NCI-H748 (cell line): ENCODE measurements around the gene PRPF40A.
A peak's percentile ranks its signal among the peaks of the same experiment; 100 is the strongest.

Source experiments
- DNase-seq: peaks from one replicate; lab custom pipeline; 2025; ENCODE audit not compliant: unreplicated experiment; lab: John Stamatoyannopoulos, UW

Gene PRPF40A

DNA sequence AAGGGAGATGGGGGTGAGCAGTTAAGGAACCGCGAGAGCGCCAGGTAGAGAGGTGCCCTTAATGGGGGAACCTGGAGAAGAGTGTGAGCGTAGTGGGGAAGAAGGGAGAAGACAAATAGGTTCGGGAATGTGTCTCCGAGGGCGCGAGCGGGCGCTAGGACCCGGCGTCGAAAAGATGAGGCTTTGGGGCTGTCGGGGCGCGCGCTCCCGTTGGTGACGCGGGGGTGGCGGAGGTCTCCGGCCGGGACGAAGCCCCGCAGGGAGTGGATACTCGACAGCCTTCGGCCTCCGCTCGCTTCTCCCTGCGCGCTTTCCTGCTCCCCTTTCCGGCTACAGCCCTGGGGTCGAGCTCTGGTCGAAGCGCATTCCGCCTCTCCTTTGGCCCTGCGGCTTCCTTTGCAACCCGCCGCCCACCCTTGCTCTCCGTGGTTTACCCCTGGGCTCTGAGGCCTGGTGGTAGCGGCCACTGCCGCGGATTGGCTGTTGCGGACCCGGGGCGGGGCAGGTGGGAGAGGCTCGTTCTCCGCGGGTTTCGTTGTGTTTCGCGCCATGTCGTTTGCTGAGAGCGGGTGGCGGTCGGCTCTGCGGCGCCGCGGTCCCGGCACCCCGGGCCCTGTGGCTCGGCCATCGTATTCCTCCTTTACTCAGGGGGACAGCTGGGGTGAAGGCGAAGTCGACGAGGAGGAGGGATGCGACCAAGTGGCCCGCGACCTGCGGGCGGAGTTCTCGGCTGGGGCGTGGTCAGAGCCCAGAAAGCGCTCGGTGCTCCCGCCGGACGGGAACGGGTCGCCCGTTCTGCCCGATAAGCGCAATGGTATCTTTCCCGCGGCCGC is 1.0 kb upstream of the PRPF40A start, which contains the start of gene ARL6IP6:
ARL6IP6 (plus strand) TSS at position 545 of the 833 bp plus-strand sequence; CDS start at position 550, 5 bp downstream.
- peak; percentile 97 for DNase-seq

DNA sequence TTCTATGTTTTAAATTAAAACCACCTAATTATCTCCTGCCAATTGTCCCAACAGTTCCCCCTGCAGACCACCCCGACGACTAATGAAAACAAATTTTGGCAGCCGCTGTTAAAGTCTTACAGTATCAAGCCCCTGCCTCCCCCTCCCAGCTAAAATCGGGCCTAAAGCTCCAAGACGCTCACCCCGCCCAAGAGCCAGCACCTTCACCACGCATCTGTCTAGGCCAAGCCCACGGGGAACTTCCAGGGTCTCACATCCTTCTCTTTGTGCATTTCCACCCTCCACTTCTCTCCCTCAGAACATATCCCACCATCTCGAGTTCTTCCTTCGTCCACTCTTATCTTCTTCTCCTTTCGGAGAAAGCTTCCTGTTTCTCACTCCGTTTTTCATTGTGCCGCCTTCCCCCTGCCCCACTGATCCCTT is 445 bp downstream of the PRPF40A start:
- DNase-seq = peak; percentile 49

DNA sequence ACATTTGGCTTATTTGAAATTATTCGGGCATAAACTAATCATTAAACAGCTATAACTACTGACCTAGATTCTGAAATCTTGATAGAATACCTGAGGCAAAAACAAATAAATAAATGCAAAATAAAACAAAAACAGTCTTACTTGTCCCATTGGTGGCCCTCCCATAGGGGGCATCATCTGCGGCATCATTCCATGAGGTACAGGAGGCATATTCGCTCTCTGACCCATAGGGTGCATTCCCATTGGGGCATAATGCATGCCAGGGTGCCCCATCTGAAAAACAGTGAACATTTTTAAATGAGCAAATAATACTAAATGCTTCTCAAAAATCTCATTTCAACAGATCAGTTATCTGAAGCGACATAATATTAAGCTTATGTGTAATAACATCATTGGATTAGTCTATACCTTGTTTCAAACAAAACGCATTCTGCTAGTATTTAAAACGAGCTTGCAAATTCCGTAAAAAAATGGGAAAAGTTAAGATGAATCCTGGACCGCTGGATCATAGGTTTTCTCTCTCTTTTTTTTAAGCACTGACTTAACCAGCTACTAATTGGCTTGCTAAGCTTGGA is 1.3 kb downstream of the PRPF40A start:
- DNase-seq = peak; percentile 51

DNA sequence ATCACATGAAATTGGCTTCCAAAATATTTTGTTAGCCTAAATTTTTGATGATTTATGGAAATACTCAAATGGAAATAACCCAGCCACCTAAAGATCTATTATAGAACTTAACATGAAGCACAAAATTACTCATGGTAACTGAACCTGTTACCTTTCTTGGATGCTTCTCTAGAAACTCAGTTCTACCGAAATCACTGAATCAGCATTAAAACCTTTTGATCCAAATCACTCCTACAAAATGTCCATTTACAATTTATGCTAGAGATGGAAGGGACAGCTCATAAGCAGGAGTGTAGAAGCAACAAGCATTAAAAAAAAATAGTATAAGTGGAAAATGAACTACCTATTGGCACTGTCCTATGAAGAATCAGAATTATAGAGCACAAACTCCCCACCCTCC is 2.1 kb downstream of the PRPF40A start:
- DNase-seq = no peak

DNA sequence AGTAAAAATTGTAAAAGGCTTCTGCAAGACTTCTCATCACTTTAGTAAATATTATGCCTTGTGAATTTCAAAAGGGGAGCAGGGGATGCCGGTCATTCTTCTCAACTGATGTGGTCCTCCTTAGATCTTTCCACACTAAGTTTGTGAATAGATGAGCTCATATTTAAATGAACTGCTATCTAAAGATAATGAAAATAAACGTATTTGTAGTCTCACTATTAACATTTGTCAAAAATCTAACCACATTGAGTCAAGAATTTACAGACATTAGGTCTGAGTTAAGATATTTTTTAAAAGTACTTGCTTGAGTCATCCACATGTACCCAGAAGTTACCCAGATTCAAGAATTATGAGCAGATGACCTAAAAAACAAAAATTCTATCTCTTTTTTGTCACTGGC is 6.5 kb downstream of the PRPF40A start:
- no peak for DNase-seq

DNA sequence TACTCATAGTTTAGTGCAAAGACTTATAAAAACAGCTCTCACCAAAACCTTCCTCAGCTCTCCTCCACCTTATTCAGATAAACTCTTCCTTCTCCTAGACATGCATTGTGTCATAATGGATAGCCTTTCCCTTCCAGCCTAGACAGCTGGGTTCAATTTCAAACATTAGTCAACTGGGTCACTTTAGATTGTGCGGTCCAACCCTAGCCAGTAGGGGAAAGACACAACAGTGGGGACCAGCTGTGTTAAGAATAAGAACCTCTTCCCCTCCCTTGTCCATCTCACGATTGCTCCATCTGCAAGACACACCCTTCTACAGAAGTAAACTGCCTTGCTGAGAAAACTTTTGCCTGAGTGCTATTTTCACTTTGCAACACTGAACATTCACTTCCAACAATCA is 8.5 kb downstream of the PRPF40A start:
- no peak for DNase-seq

DNA sequence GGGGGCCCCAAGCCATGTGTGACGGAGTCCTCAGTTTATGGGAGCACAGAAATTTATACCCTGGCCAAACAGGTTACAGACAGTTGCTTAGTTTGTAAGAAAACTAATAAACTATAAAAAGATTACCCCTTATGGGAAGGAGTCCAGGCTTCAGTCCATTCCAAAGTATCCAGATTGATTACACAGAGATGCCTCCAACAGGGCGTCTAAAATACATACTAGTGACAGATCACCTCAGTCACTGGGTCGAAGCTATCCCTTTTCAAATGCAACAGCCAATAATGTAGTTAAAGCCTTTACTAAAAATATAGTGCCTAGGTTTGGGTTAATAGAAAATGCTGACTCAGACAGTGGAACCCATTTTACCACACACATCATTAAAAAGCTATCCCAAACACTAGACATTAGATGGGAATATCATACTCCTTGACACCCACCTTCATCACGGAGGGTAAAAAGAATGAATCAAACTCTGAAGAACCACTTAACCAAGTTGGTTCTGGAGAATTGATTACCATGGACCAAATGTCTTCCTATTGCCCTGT is 10.7 kb downstream of the PRPF40A start:
- DNase-seq = no peak

DNA sequence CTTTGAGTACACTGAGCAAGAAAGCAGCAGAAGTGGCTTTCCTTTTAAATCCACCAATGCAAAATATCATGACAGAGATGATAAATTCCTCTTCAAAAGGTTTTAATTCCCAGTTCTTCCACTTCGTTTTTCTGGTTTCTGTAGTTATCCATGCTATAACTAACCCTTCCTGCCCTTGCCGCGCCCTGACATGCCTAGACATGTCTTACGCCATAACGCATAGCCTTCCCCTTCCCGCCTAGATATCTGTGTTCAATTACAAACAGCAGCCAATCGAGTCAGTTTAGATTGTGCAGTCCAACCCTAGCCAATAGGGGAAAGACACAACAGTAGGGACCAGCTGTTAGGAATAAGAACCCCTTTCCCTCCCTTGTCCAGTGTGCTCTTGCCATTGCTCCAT is 16.1 kb downstream of the PRPF40A start:
- no peak for DNase-seq

DNA sequence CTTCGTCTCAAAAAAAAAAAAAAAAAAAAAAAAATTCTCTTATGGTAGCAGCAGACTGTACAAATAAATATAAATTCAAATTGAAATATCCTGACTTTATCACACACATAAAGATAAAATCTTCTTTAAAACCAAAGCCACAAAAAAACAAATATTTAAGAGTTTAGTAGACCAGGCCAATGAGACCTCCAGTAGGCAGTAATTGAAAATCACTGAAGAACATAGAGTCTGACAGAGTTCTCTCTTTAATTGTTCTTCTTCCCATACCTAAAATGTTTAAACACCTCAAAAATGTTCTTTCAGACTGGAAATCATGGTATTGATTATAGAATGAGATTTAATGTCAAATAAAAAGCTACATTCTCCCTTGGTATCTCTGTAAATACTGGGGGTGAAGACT is 20.8 kb downstream of the PRPF40A start:
- DNase-seq = no peak

DNA sequence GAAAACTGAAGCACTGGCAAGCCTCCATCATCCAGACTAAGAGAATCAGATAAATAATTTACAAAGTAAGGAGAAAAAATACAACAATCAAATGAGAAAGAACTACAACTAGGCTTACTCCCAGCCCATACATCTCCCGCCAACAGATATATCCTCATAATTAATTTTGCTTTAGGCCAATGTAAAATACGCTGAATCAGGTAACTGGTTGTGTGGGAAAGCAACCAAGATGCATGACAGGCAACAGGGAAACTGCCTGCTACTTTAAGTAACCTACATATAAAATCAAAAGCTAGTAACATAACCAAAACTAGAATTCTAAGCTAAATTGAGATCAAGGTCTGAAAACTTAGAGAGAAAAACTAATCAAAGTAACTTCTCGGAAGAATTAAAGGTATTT is 21.5 kb downstream of the PRPF40A start:
- no peak for DNase-seq

DNA sequence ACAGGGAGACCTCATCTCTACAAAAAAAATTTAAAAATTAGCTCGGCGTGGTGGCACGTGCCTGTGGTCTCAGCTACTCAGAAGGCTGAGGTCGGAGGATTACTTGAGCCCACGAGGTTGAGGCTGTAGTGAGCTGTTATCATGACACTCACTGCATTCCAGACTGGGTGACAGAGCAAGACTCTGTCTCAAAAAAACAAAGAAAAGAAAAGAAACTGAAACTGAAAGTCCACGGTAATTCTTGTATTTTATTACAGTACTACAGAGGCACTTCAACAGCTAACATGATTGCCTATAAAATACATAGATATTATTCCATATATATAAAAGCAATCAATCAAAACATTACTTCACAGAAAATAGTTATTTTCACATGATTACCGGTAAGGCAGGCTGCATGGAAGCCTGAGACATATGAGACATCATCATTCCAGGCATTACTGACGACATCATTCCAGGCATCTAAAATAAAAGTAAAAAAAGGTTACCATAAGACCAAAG is 23.1 kb downstream of the PRPF40A start:
- no peak for DNase-seq

DNA sequence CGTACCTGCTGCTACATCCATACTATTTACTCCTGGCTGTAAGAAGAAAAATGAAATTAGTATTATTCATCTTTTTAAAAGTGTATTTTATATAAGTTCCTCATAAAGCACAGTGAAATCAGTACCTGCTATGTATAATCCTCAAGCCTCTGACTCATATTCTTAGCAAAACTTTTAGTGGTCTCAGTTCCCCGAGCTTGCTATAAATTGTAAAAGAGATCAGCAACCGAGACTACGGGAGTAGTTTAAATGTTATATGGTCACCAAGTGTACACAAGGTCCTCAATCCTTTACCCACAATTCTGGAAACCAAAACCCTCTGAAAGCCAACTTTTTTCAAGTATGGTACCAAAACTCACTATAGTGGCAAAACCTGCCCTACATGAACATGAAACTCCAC is 24.2 kb downstream of the PRPF40A start:
- no peak for DNase-seq

DNA sequence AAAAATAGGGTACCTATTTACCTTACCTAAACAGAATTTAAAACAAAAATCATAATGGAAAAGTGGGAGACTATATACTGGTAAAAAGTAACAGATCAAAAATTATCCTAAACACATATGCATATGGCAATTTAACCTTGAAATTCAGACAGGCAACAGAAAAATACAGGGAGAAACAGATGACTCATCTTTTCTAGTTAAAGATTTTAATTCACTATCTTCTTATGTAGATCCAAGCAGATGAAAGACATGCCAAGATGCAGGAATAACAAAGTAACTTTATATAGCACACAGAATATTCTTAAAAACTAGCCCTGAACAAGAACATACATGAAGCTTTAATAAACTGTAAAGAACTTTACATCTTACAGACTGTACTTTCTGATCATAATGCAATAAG is 30.9 kb downstream of the PRPF40A start:
- no peak for DNase-seq

DNA sequence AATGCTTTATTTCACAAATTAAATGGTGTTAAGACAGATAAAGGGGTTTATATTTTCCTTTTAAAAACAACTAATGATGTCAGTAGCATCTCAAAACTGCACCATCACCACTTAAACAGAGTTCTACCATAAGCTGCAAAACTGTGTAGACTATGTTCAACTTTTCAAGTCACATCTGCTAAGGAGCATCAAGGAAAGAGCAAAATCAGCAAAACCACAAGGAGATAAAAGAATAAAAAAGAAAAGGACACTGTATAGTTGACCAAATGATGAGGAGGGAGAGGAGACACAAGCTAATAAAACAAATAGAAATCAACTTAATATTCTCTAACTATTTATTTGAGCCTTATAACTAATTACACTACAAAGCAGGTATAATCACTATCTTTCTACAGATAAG is 33.9 kb downstream of the PRPF40A start:
- DNase-seq = no peak

DNA sequence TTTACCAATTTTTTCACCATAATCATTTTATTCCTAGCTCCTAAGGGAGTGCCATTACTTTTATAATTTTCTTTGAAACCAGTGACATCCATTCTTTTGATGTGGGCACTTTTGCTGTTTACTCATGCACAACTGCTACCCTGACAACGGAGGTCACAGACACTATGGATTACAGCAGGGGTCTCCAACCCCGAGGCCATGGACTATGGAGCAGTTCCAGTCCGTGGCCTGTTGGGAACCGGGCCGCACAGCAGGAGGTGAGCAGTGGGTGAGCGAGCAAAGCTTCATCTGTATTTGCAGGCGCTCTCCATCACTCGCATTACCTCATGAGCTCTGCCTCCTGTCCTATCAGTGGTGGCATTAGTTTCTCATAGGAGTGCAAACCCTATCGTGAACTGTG is 34.6 kb downstream of the PRPF40A start:
- DNase-seq = no peak

DNA sequence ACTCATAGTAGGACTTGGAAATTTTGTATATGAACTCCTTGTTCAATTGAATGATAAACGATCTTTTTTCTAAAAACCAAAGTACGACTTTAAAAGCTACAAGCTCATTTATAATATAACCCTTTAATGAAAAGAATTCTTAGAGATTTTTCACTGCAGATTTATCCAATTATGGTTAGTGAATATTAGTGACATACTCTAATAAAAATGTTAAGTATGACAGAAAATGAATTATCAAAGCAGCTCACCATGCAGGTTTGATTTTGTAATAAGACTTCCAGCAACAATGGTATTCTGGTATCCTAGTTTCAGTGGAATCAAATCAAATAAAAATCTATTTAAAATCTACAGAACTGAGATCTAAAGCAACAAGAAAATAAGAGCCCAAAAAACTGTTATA is 38.5 kb downstream of the PRPF40A start:
- DNase-seq = no peak

DNA sequence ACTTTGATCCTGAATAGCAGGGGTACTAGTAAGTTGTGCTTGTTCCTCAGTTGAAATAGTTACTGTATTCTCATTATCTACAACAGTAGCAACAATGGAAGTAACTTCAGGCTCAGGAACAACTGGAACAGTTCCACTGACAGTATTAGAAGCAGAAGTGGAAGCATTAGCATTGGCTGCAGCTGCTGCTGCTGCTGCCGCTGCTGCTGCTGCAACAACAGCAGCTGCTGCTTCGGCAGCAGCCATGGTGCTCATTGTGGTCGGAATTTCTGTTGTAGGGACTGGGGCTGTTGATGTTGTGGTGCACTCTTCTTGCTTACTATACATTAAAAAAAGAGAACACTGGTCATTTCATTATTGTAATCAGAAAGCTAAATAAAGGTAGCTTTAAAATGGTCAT is 40.8 kb downstream of the PRPF40A start:
- DNase-seq = no peak

DNA sequence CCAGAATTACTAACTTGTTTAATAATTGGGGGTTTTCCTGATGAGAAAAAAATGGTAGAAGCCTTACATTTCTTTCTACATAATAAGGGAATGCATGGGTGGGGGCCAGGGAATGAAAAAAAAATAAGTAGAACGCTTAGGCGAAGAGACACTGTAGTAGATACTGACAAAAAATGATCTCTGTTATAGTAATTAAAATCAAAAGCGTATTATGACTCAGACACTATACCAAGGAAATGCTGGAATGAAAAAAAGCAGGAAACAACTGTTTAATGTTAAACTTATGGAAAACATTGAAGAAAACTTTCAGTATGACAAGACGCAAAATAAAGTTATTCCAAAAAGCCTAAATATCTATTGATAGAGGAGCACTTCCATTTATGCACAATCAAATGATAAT is 42.9 kb downstream of the PRPF40A start:
- DNase-seq = no peak

DNA sequence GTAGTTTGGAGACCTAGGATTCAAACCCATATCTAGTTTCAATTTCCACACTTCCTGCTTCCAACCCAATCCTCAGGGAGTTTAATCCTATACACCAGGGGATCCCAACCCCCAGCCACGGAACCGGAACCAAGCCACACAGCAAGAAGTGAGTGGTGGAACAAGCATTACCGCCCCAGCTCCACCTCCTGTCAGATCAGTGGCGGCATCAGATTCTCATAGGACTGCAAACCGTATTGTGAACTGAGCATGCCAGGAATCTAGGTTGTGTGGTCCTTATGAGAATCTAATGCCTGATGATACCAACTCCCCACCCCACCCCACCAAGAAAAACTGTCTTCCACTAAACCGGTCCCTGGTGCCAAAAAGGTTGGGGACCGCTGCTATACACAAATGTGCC is 52.5 kb downstream of the PRPF40A start:
- no peak for DNase-seq

DNA sequence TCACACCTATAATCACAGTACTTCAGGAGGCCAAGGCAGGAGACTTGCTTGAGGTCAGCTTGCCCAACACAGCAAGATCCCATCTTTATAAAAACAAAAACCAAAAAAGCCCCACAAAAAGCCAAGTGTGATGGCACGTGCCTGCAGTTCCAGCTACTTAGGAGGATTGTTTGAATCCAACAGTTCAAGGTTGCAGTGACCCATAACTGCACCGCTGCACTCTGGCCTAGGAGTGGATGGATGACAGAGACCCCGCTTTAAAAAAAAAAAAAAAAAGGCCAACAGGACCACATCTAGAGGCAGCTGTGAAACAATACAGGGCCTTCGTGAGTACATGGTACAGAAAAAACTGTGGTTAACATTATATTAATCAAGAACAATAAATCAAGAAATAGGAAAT is 56.2 kb downstream of the PRPF40A start:
- DNase-seq = no peak

DNA sequence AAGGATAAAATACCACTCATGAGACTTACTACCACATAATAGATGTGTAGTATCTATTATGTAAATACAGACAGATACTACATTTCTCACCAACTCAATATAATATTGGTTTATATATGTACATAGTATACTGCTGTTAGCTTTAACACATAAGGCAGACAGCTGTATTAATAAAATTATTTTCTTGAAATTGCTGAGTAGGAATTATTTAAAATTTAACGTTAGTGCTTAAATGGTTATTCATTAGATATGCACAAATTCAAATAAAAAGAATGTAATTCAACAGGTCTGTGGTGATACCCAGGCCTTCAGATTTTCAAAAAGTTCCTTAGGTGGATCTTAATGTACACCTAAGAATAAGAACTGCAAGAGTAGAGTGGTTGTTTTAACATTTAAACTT is 59.0 kb downstream of the PRPF40A start:
- no peak for DNase-seq

DNA sequence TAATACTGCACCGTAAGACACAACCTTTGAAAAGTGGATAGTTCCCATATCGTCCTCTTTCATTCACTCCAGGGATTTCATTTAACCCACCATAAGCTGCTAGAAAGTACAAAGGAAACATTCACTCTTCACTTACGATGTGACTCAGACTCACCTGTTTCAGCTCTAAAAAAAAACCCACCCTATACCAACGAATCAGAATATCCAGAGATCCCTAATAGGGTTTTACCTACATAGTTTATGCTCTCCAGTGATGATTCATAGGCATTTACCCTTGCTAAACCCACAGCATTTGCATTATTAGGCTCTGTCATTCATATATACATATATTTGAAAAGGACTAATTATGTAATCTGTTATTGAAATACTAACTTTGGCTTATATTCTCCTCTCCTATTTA is 60.2 kb downstream of the PRPF40A start:
- DNase-seq = no peak
